Gastrocnemius medialis (tissue), 4 donors: ENCODE data around the gene DPP10.

Source experiments
- POLR2A ChIP-seq, 2 donors: fragments of 450-650 bp; IDR thresholded peaks; one replicate each; pipeline ENCODE4 v1.6.1; 2017; ENCODE audit warnings: antibody characterized with exemption in 2 of 2, mild to moderate bottlenecking in 2 of 2, moderate library complexity in 2 of 2
- TF ChIP-seq, protein P1 (sequence below), 5 experiments: fragments of 450-650 bp in 3 of 5; fragments of 200-600 bp in 2 of 5; sonication (generic) in 2 of 5; IDR thresholded peaks in 4 of 5; conservative IDR thresholded peaks in 1 of 5; 1 replicate in 4 of 5; 2 replicates in 1 of 5; pipeline ENCODE4 v1.5.1; 2016 to 2019; ENCODE audit warnings: antibody characterized with exemption in 5 of 5, mild to moderate bottlenecking in 3 of 5, moderate library complexity in 3 of 5

DNA sequence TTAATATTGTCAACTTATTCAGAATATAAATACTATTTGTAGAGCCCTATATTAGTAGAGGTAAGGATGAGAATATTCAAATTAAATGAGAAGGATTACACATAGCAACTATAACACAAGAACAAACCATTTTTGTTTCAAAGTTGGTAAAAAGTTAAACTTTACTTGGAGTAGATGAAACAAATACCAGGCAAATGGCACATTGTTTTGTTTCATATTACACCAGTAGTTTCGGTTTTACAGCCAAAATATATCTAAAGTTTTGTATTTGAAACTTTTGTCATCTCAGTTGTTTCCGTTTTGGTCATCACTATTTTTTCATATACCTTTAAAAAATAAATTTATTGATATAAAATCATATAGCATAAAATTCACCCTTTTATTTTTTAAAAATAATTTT is 1039.4 kb downstream of the DPP10 start:
- TF ChIP-seq POLR2A (IDR thresholded peaks at IDR 0.05): no peak
- TF ChIP-seq, protein P1, sequence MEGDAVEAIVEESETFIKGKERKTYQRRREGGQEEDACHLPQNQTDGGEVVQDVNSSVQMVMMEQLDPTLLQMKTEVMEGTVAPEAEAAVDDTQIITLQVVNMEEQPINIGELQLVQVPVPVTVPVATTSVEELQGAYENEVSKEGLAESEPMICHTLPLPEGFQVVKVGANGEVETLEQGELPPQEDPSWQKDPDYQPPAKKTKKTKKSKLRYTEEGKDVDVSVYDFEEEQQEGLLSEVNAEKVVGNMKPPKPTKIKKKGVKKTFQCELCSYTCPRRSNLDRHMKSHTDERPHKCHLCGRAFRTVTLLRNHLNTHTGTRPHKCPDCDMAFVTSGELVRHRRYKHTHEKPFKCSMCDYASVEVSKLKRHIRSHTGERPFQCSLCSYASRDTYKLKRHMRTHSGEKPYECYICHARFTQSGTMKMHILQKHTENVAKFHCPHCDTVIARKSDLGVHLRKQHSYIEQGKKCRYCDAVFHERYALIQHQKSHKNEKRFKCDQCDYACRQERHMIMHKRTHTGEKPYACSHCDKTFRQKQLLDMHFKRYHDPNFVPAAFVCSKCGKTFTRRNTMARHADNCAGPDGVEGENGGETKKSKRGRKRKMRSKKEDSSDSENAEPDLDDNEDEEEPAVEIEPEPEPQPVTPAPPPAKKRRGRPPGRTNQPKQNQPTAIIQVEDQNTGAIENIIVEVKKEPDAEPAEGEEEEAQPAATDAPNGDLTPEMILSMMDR (IDR thresholded peaks at IDR 0.05 in 4 of 5, conservative IDR thresholded peaks at IDR 0.05 in 1 of 5): no peak
